HG03460 (cell line): ENCODE results near the gene UGT1A9.
"Not testable (repeated sequence)": the region's sequence is repeated elsewhere in the genome, so short reads cannot be mapped to it uniquely, and the experiment has no call there.

Experiments
- ATAC-seq: cut with Tn5 transposase; IDR thresholded peaks from one replicate; pipeline ENCODE4 v1.9.1; 2021; ENCODE audit not compliant: unreplicated experiment

Gene UGT1A9

DNA sequence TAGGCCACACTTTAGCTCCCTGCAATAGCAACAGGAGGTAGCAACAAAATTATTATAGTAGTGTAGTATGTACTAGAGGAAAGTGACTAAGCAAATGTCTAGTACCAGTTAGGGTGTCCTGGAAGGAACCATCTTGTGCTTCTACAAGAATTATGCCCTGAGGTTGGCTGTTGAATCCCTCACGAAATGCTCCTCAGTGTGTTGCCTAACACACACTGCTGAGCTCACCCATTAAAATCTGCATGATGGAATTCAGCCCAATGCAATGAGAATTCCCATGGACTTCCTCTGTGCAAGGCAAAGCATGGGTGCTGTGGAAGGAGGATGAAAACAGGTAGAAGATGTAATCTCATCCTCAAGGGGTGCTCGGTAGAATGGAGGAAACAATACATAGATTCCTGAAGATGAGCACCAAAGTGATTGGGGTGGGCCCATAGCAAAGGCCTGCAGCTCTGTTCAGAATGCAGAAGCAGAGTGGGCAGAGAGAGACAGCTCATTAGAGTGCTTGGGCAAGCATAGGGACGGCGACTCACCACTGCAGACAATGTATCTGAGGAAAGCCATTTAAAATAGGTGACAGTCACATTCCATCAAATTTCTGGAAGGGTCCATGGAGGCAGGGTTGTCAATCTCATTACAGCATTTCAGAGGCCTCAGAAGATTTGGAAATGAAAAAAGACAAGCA, 8.8 kb downstream of the UGT1A9 start:
- ATAC-seq: no peak

DNA sequence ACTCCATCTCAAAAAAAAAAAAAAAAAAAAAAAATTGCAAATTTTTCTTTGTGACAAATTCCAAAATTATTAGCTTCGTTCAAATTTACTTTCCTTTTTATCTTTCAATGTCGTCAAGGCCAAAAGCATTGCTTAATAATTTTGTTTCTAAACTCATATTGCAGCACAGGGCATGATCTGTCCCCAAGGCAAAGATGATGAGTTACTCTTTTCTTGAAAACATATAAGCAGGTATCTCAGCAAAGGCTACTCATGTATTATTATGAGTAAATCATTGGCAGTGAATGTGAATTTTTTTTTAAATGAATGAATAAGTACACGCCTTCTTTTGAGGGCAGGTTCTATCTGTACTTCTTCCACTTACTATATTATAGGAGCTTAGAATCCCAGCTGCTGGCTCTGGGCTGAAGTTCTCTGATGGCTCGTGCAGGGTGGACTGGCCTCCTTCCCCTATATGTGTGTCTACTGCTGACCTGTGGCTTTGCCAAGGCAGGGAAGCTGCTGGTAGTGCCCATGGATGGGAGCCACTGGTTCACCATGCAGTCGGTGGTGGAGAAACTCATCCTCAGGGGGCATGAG, 9.9 kb downstream of the UGT1A9 start, which contains the start of gene UGT1A7:
Gene UGT1A7, plus strand, starts transcription at position 381 of the 579 bp plus-strand sequence. Its CDS starts 37 bp downstream, at position 418.
- no peak for ATAC-seq

GRCh38 chr2:233684640-233685039, 12.9 kb downstream of the UGT1A9 start:
- no peak for ATAC-seq

DNA sequence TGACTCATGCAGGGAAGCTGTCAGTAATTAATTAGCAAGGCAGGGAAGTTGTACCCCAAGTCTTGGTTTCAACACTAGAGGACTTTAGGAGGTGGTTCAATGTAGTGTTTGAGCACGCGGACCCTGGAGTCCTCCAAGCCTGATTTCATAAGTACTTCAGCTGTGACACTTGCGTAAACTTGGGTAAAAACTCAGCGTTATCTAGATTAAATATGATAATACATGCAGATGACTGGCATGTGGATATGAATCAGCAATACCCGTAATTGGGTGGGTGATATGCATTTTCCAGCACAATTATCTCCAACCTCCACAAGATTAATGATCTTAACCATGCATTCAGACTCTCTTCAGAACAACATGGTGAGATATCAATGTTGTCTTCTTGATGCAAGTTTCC, 15.2 kb downstream of the UGT1A9 start:
- no peak for ATAC-seq

- no peak for ATAC-seq
Measured at GRCh38 chr2:233688341-233688740, 16.6 kb downstream of the UGT1A9 start.

GRCh38 chr2:233689031-233689430, 17.3 kb downstream of the UGT1A9 start:
- no peak for ATAC-seq

DNA sequence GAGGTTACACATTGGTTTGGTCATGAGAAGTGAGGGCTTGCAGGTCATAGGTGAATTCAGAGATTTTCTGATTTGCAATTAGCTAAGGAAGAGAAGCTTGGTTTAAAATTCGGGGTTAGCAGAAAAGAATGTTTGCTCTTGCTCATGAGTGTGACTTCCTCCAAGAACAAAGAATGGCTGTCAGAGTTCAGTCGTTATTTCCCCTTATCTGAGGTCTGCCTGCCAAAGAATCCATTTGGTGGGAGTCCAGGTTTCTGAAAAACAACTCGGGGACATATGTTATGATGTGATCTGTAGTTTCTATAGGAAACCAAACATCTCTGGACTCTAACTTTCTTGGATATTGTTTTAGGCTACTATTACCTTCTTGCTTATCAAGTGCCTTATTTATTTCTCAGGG, 17.8 kb downstream of the UGT1A9 start:
- ATAC-seq: no peak

DNA sequence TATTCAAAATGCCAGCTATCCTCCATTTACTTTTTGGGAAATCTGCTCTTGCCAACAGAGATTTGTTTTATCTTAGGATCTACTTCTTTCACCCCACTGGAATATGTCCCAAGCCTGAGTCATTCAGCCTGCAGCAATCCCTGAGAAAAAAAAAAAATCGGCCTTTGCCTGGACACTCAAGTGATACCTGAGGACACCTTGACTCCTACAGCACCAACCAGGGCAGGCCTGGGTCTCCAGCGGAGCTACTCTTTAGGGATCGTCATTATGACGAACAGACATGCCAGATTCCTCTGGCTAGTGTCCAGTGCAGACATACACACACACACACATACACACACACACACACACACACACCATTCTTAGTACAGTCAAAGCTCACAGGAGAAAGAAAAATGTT, 18.7 kb downstream of the UGT1A9 start:
- ATAC-seq: no peak

GRCh38 chr2:233691443-233692433, 20.0 kb downstream of the UGT1A9 start:
- no peak for ATAC-seq

DNA sequence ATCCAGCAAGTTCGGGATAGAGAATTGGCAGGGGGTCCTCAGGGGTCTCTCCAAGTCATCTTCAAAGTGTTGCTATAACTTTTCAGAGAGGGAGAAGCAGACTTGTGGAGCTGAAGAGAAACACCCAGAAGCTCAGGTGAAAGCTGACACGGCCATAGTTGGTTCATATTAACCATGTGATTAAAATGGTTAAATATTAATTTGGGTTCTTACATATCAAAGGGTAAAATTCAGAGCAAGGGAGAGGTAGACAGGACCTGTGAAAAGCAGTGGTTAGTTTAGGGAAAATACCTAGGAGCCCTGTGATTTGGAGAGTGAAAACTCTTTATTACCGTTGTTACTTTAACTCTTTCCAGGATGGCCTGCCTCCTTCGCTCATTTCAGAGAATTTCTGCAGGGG, 20.9 kb downstream of the UGT1A9 start, which contains the start of gene UGT1A6:
Gene UGT1A6, plus strand, starts transcription at position 243 of the 400 bp plus-strand sequence. Its CDS starts 115 bp downstream, at position 358.
- ATAC-seq: no peak

GRCh38 chr2:233693963-233694362, 22.3 kb downstream of the UGT1A9 start:
- no peak for ATAC-seq

- ATAC-seq: no peak
Measured at GRCh38 chr2:233698740-233699139, 27.0 kb downstream of the UGT1A9 start.

DNA sequence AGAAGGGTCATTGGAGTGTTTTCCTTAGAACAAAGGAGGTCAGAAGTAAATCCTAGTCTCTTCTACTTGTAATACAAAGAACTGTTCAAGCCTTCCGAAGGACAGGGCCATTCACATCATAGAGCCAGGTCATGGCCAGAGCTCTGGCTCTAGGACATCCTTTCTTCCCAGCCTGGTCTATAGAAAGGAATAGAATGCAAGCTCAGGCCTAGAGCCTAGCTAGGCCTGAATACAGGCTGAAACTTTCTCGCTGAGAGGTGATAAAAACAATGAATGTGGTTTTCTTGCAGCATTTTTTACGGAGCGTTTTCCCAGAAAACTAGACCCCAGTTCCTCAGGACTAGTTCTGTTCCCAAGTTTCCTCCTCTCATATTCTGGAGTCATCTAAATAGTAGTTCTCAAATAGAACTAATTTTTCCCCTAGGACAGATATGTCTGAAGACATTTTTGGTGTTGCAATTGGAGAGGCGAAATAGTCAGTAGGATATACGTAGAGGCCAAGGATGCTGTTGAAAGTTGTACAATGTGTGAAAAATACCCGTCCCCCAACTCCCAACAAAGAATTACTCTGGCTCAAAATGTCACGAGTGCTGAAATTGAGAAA, 27.8 kb downstream of the UGT1A9 start:
- no peak for ATAC-seq

- no peak for ATAC-seq
Measured at GRCh38 chr2:233700028-233700635, 28.4 kb downstream of the UGT1A9 start.

GRCh38 chr2:233700842-233701241, 29.1 kb downstream of the UGT1A9 start:
- ATAC-seq: not testable (repeated sequence)

- ATAC-seq: no peak
Measured at GRCh38 chr2:233702238-233702637, 30.5 kb downstream of the UGT1A9 start.

GRCh38 chr2:233705911-233706506, 34.3 kb downstream of the UGT1A9 start:
- no peak for ATAC-seq

DNA sequence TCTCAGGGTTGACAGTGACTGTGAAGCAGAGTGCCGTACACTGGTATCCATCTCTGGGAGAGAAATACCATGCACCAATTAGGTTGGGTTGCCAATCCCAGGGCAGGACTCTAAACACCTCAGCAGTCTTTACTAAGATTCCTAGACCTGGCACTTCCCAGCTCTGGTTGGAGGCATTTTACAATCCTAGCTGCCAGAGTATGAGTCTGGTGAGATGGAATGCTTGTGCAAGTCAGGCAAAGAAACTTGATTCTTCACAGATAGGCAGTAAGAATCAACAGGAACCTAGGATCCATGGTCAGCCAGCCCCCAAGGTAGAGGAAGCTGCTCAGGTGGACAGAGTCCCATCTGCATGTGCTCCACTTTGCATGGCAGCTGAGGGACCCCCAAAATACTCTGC, 35.0 kb downstream of the UGT1A9 start:
- no peak for ATAC-seq

DNA sequence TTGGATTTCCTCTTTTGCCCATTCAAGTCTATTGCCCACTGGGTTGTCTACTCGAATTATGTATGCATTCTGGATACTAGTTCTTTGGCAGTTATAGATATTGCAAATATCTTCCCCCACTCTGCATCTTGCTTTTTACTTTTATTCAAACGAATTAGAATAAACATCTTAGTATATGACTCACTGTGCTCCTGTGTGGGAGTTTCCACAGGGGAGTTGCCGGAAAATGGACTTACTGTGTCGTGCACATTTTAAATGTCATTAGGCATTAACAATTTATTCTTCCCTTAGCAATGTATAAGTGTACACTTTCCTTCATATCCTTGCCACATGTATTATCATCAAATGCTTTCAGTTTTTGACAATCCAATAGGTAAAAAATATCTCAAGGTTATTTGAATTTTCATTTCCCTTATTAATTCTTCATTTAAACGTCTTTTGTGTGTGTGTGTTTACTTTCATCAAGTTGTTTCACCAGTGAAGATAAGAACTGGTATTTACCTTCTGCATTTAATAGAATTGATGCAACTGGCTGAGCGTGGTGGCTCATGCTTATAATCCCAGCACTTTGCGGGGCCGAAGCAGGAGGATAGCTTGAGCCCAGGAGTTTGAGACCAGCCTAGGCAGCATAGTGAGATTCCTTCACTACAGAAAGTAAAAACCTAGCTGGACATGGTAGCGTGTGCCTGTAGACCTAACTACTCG, 36.4 kb downstream of the UGT1A9 start:
- ATAC-seq: no peak

GRCh38 chr2:233708942-233709341, 37.2 kb downstream of the UGT1A9 start:
- no peak for ATAC-seq
